Duodenal mucosa (tissue), 2 donors: ENCODE results near the gene ARAP1.

Experiments
- H3K27ac ChIP-seq: one replicate; pipeline ENCODE4 v1.7.0; 2013; ENCODE audit warnings: low read depth, low read length
- H3K27me3 ChIP-seq, 2 donors: one replicate each; pipeline ENCODE4 v1.7.0; 2013; ENCODE audit warnings: low read length in 2 of 2, control low read depth in 1 of 2; ENCODE audit not compliant: insufficient read depth in 2 of 2, control insufficient read depth in 1 of 2
- H3K36me3 ChIP-seq, 2 donors: one replicate each; pipeline ENCODE4 v1.7.0; 2013; ENCODE audit warnings: low read length in 2 of 2, control low read depth in 1 of 2; ENCODE audit not compliant: insufficient read depth in 2 of 2, control insufficient read depth in 1 of 2
- H3K4me1 ChIP-seq, 2 donors: one replicate each; pipeline ENCODE4 v1.7.0; 2013; ENCODE audit warnings: low read length in 2 of 2, control low read depth in 1 of 2; ENCODE audit not compliant: insufficient read depth in 2 of 2, control insufficient read depth in 1 of 2
- H3K4me3 ChIP-seq, 2 donors: one replicate each; pipeline ENCODE4 v1.7.0; 2013; ENCODE audit warnings: low read length in 2 of 2, low read depth in 1 of 2
- H3K9ac ChIP-seq, 2 donors: one replicate each; pipeline ENCODE4 v1.7.0; 2013; ENCODE audit warnings: low read length in 2 of 2, low read depth in 1 of 2
- H3K9me3 ChIP-seq, 2 donors: one replicate each; pipeline ENCODE4 v1.7.0; 2013; ENCODE audit warnings: low read length in 2 of 2, control low read depth in 1 of 2; ENCODE audit not compliant: control insufficient read depth in 1 of 2

ARAP1 gene

GRCh38 chr11:72773291-72773690, 21.1 kb upstream of the ARAP1 start:
- Histone ChIP-seq H3K4me3 (no peak overlapping the region), H3K9ac (no peak overlapping the region), H3K27ac (no peak overlapping the region), H3K9me3 (no peaks in the 10 kb centered on the region), H3K27me3 (no peaks in the 10 kb centered on the region), H3K36me3 (peaks cover 0 to 17% of the 10 kb centered on the region in 2 donors), H3K4me1 (peaks cover 23 to 45% of the 10 kb centered on the region in 2 donors)

DNA sequence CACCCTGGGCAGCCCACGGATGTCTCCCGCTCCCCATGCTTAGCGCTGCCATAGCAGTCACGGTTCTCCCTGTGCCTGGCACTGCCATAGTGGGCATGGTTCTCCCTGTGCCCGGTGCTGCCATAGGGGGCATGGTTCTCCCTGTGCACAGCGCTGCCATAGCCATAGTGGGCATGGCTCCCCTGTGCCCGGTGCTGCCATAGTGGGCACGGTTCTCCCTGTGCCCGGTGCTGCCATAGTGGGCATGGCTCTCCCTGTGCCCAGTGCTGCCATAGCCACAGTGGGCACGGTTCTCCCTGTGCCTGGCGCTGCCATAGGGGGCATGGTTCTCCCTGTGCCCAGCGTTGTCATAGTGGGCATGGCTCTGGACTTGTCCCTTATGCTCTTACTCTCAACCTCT, 19.9 kb upstream of the ARAP1 start:
- H3K4me1 ChIP-seq, result peaks cover 16 to 35% of the 10 kb centered on the region in 2 donors
- H3K27me3 ChIP-seq, result no peaks in the 10 kb centered on the region
- peaks cover 0 to 17% of the 10 kb centered on the region in 2 donors for H3K36me3 ChIP-seq
- no peak overlapping the region for H3K27ac ChIP-seq
- H3K9ac ChIP-seq, result no peak overlapping the region
- no peak overlapping the region for H3K4me3 ChIP-seq
- no peaks in the 10 kb centered on the region for H3K9me3 ChIP-seq

DNA sequence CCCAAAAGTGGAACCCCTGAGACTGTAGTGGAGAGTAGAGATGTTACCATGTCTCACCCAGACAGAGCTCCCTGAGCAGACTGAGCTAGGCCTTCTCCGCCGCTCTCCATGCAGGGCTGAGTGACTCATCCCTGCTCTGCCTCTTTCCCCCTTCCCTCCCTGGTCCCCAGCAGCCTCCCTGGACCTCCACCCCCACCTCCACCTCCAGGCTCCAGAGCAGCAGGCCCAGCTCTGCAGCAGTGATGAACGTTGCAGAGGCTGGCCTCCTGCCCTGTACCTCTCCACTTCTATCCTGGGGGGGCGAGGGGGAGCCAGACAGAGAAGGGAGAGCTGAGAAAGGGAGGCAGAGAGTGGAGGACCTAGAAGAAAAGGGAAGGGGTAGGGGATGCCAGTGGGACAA, 19.3 kb upstream of the ARAP1 start:
- Histone ChIP-seq H3K4me3 (no peak overlapping the region), H3K27me3 (no peaks in the 10 kb centered on the region), H3K27ac (no peak overlapping the region), H3K4me1 (peaks cover 11 to 32% of the 10 kb centered on the region in 2 donors), H3K9ac (no peak overlapping the region), H3K36me3 (peaks cover 0 to 15% of the 10 kb centered on the region in 2 donors), H3K9me3 (no peaks in the 10 kb centered on the region)

DNA sequence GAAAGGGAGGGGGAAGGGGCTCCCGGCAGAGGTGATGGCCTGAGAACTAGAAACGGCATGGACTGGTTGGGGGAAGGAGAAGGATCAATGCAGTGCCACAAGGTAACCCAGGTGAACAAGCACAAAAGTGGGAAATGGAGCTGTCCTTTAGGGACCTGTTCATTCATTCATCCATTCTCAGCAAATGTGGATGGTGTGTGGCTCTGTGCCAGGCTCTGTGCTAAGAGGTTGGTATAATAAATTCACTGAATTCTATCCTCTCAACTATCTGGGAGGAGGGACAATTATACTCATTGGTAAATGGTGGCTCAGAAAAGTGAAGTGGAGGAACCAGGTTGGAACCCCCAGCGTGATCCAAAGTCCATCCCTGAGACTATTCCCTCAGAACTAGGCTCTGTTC, 18.6 kb upstream of the ARAP1 start:
- peaks cover 0 to 14% of the 10 kb centered on the region in 2 donors for H3K36me3 ChIP-seq
- no peak overlapping the region for H3K9ac ChIP-seq
- peaks cover 6 to 26% of the 10 kb centered on the region in 2 donors for H3K4me1 ChIP-seq
- H3K4me3 ChIP-seq, result no peak overlapping the region
- H3K9me3 ChIP-seq, result no peaks in the 10 kb centered on the region
- no peak overlapping the region for H3K27ac ChIP-seq
- no peaks in the 10 kb centered on the region for H3K27me3 ChIP-seq

- no peaks in the 10 kb centered on the region for H3K9me3 ChIP-seq
- H3K4me3 ChIP-seq, result no peak overlapping the region
- peaks cover 0 to 14% of the 10 kb centered on the region in 2 donors for H3K36me3 ChIP-seq
- H3K27me3 ChIP-seq, result no peaks in the 10 kb centered on the region
- peaks cover 6 to 18% of the 10 kb centered on the region in 2 donors for H3K4me1 ChIP-seq
- H3K9ac ChIP-seq, result no peak overlapping the region
- no peak overlapping the region for H3K27ac ChIP-seq
Measured at GRCh38 chr11:72769680-72770079, 17.5 kb upstream of the ARAP1 start.

DNA sequence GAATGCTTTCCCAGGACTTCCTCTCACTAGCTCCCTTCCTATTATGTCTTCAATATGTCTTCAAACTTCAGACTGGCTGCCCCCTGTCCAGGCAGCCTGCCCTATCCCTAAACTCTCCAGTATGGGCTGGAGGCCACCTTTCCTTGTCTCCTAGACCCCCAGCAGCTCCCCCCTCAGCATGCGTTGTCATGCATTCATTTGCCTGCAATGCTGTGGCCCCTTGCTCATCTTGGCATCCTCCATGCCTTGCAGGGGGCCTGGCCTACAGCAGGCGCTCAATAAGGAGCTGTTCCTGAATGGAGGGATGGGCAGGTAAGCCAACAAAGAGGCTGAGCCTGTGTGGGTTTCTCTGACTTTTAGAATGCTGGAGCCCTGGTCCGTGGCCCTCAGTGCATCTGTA, 16.4 kb upstream of the ARAP1 start:
- Histone ChIP-seq H3K4me1 (peaks cover 11 to 16% of the 10 kb centered on the region in 2 donors), H3K27me3 (no peaks in the 10 kb centered on the region), H3K9ac (no peak overlapping the region), H3K4me3 (no peak overlapping the region), H3K9me3 (no peaks in the 10 kb centered on the region), H3K36me3 (peaks cover 0 to 8% of the 10 kb centered on the region in 2 donors), H3K27ac (no peak overlapping the region)

GRCh38 chr11:72767203-72768062, 15.2 kb upstream of the ARAP1 start:
- H3K27me3 ChIP-seq, result no peaks in the 10 kb centered on the region
- no peaks in the 10 kb centered on the region for H3K9me3 ChIP-seq
- no peak overlapping the region for H3K9ac ChIP-seq
- peaks cover 11 to 15% of the 10 kb centered on the region in 2 donors for H3K4me1 ChIP-seq
- peaks cover 0 to 8% of the 10 kb centered on the region in 2 donors for H3K36me3 ChIP-seq
- no peak overlapping the region for H3K4me3 ChIP-seq
- no peak overlapping the region for H3K27ac ChIP-seq

DNA sequence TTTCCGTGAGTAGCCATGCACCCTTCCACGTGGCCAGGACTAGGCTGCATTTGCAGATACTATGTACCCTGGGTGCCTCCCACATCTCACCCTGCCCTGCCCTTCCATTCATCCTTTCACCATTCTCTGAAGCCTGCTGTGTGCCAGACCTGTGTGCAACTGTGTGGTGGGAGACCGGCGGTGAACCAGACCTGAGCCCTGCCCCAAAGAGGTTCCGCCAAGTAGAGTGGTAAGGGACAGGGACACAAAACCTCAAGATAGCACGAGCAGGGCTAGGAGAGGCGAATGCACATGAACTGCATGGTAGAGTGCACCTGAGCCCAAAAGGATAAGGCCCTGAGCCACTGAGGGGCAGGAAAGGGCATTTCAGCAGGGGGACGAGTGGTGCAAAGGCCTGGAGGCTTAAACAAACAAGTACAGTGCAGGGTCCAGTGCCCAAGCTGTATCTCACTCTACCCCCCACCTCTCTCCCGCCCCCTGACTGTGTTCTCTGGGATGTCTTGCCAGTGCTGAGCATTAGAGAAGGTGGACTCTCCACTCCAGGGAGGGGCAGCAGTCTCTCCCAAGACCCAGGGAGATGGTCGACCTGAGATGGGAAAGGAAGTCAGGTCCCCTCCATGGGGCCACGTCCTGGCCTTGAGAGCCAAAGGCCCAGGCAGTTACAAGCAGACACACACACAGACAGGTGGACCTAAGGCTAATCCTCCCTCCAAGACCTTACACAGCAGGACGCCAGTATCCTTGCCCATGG, 14.1 kb upstream of the ARAP1 start:
- Histone ChIP-seq H3K4me3 (no peak overlapping the region), H3K27me3 (no peaks in the 10 kb centered on the region), H3K9ac (no peak overlapping the region), H3K36me3 (no peaks in the 10 kb centered on the region), H3K4me1 (peaks cover 11 to 15% of the 10 kb centered on the region in 2 donors), H3K9me3 (no peaks in the 10 kb centered on the region), H3K27ac (no peak overlapping the region)

- no peak overlapping the region for H3K9ac ChIP-seq
- H3K27me3 ChIP-seq, result no peaks in the 10 kb centered on the region
- H3K9me3 ChIP-seq, result no peaks in the 10 kb centered on the region
- no peak overlapping the region for H3K4me3 ChIP-seq
- no peak overlapping the region for H3K27ac ChIP-seq
- peaks cover 13 to 15% of the 10 kb centered on the region in 2 donors for H3K4me1 ChIP-seq
- H3K36me3 ChIP-seq, result no peaks in the 10 kb centered on the region
Measured at GRCh38 chr11:72764503-72764902, 12.3 kb upstream of the ARAP1 start.

DNA sequence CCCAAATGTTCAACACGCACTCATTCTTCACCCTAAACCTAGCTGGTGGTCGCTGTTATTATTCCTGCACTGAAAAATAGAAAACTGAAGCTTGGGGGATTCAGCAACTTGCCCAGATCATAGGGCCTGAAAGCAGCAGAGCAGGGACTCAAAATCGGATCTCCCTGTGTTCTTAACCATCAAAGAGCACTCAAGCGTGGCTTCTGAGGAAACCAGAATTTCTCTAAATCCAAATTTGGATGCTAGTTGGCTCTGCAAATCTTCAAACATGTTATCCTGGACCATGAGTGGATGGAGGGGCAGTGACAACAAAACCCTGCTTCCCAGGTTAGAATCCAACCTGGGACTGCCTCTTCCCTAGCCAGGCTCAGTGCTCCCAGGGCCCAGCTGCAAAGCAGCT, 11.6 kb upstream of the ARAP1 start:
- no peak overlapping the region for H3K27ac ChIP-seq
- H3K4me1 ChIP-seq, result peaks cover 15 to 19% of the 10 kb centered on the region in 2 donors
- H3K9ac ChIP-seq, result peak overlapping the region; percentile 15 to 38
- no peaks in the 10 kb centered on the region for H3K9me3 ChIP-seq
- no peaks in the 10 kb centered on the region for H3K27me3 ChIP-seq
- no peak overlapping the region for H3K4me3 ChIP-seq
- H3K36me3 ChIP-seq, result peaks cover 2 to 4% of the 10 kb centered on the region in 2 donors
